GM19395 (cell line): ENCODE measurements around the gene REEP2.

Source experiments
- ATAC-seq: cut with Tn5 transposase; IDR thresholded peaks from one replicate; pipeline ENCODE4 v1.9.1; 2021; ENCODE audit warnings: mild to moderate bottlenecking, moderate library complexity; ENCODE audit not compliant: unreplicated experiment

Gene REEP2

GRCh38 chr5:138448481-138449398 lies 9.9 kb downstream of the REEP2 start:
- no peak for ATAC-seq

GRCh38 chr5:138449501-138450239 lies 10.8 kb downstream of the REEP2 start:
- ATAC-seq, result peak; percentile 74

GRCh38 chr5:138450971-138451370 lies 12.1 kb downstream of the REEP2 start:
- ATAC-seq, result no peak

- ATAC-seq, result no peak
Measured at GRCh38 chr5:138452720-138453119, 13.9 kb downstream of the REEP2 start.

GRCh38 chr5:138453590-138453989 lies 14.7 kb downstream of the REEP2 start:
- no peak for ATAC-seq

GRCh38 chr5:138454121-138454520 lies 15.3 kb downstream of the REEP2 start:
- ATAC-seq, result no peak

GRCh38 chr5:138455232-138455930 lies 16.5 kb downstream of the REEP2 start:
- no peak for ATAC-seq

- no peak for ATAC-seq
Measured at GRCh38 chr5:138457531-138458275, 18.8 kb downstream of the REEP2 start.

GRCh38 chr5:138458384-138458783 lies 19.5 kb downstream of the REEP2 start:
- no peak for ATAC-seq

- ATAC-seq, result no peak
Measured at GRCh38 chr5:138458856-138459255, 20.0 kb downstream of the REEP2 start.

GRCh38 chr5:138459311-138459933 lies 20.6 kb downstream of the REEP2 start:
- no peak for ATAC-seq

GRCh38 chr5:138460032-138460693 lies 21.3 kb downstream of the REEP2 start:
- ATAC-seq, result no peak

GRCh38 chr5:138461343-138462125 lies 22.7 kb downstream of the REEP2 start:
- no peak for ATAC-seq

GRCh38 chr5:138463419-138464007 lies 24.7 kb downstream of the REEP2 start:
- ATAC-seq, result no peak

- ATAC-seq, result peak; percentile 57
Measured at GRCh38 chr5:138464008-138464387, 25.1 kb downstream of the REEP2 start.

GRCh38 chr5:138464388-138465260 lies 25.8 kb downstream of the REEP2 start:
- ATAC-seq, result peak; percentile 84

- ATAC-seq, result peak; percentile 69
Measured at GRCh38 chr5:138465261-138466124, 26.6 kb downstream of the REEP2 start, which contains the start of gene EGR1. Gene EGR1 (plus strand): TSS chr5:138465479. CDS start chr5:138465762, 283 bp downstream.
